HG03442 (cell line): ENCODE data around the gene EXD1.
A peak's percentile ranks its signal among the peaks of the same experiment; 100 is the strongest.
"Not testable (repeated sequence)": the region's sequence is repeated elsewhere in the genome, so short reads cannot be mapped to it uniquely, and the experiment has no call there.

Source experiments
- ATAC-seq: cut with Tn5 transposase; IDR thresholded peaks from one replicate; pipeline ENCODE4 v1.9.1; 2021; ENCODE audit warnings: mild to moderate bottlenecking, moderate library complexity; ENCODE audit not compliant: unreplicated experiment

The EXD1 gene

DNA sequence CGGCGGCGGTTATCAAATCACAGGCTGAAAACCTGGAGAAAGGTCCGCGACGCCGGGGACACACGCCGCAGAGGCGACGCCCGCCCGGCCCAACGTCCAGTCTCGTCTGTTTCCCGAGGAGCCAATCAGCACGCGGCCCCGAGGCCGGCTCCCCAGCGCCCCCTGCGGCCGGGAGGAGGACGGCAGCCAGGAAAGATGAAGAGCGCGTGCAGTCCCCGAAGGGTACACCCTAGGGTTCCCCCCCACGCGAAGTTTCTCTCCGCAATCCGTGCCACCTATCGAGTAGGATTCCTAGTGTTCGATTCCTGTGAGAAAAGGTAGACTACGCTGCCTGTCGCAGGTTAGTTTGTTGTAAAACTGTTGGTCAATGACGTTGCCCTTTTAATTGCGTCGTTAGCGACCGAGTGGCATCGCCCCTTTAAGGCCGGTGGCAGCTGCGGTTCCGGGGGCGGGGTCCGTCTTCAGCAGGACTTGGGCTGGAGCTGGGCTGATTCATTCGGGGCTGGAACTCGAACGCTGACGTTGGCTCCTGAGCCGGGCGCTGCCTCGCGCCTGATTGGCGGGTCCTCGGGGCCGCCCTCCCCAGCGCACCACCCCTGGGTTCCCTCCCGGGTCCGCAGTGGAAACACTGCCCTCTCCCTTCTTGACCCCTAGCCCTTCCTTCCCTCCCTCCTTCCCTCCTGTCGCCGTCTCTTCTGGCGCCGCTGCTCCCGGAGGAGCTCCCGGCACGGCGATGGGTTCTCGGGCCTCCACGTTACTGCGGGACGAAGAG, at the start of gene EXD1, which contains the start of gene CHP1:
Gene EXD1 (minus strand): TSS at position 108 of the 772 bp plus-strand sequence. CDS start 4,182 bp downstream, outside the sequence.
Gene CHP1 (plus strand): TSS at position 619 of the 772 bp plus-strand sequence. CDS start 115 bp downstream, at position 734.
- peak; percentile 92 for ATAC-seq

GRCh38 chr15:41279535-41280283, 49.2 kb upstream of the EXD1 start:
- ATAC-seq, result no peak

DNA sequence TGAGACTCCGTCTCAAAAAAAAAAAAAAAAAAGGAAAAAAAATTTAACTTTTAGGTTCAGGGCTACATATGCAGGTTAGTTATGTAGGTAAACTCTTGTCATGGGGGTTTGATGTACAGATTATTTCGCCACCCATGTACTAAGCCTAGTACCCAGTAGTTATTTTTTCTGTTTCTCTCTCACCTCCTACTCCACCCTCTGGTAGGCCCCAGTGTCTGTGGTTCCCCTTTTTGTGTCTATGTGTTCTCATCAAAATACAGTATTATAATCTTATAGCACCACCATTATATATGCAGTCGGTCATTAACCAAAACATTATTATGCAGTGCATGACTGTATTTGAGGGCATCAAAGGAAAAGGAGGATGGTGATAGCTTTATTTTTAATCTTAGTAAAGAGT, 47.8 kb upstream of the EXD1 start:
- no peak for ATAC-seq

DNA sequence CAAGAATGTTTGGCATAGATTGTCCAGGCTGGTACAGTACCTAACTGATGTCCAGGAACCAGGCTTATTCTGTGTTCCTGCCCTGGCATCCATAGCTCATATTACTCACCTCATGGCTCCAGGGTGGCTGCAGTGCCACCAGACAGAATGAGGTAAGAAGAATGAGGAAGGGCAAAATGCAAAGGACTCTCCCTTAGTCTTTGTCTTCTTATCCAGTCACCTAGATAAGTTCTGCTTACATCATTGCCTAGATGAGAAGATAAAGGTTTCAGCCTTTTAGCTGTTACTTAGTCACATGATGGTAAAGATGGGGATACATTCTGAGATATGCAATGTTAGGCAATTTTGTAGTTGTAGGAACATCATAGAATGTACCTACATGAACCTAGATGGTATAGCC, 46.3 kb upstream of the EXD1 start:
- no peak for ATAC-seq

DNA sequence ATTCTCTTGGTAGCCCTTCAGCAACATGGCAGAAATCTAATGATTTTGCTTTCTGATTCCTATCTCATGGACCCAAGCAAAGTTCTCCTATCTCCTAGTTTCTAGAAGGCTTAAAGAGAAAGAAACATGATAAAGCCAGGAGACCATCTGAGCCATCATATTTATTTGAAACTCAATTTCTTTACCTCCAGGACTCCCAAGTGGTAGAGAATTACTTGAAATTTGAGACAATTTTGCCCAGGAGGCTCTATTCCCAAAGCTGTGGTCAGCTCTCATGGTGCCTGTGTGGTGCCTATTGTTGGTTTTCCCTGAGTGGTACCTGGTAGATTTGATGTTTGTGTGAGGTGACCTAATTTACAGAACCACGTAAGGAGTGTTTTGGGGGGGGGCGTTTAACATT, 39.3 kb upstream of the EXD1 start:
- ATAC-seq, result no peak

DNA sequence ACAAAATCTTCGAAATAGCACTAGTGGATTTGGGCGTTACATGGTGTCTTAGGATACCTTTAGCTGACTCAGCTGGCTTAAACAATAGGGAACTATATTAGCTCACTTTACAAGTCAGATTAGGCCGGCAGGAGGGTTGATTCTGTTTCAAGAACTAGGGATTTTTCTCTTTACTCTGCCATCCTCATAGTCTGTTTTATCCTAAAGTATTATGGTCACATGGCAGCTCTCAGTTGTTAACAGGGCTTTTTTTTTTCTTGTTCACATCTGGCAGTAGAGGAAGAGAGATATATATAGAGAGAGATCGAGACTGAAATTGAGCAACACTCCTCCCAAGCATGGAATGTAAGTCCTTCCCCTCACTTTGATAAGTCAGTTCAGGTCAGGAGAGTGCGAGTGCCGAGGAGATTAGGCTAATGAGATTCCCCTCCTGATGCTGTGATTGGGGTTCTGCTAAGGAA, 33.4 kb upstream of the EXD1 start:
- no peak for ATAC-seq

- no peak for ATAC-seq
Observed at GRCh38 chr15:41262571-41262970, 32.0 kb upstream of the EXD1 start.

DNA sequence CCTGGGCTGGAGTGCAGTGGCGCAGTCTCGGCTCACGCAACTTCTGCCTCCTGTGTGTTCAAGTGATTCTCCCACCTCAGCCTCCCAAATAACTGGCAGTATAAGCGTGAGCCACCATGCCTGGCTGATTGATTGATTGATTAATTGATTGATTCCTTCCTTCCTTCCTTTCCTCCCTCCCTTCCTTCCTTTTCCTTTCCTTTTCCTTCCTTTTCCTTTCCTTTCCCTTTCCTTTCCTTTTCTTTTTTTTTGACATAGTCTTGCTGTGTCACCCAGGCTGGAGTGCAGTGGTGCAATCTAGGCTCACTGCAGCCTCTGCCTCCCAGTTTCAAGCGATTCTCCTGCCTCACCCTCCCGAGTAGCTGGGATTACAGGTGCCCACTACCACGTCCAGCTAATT, 30.4 kb upstream of the EXD1 start:
- ATAC-seq, result not testable (repeated sequence)

- ATAC-seq, result no peak
Observed at GRCh38 chr15:41259546-41260189, 29.1 kb upstream of the EXD1 start.

- no peak for ATAC-seq
Observed at GRCh38 chr15:41258750-41259471, 28.4 kb upstream of the EXD1 start.

DNA sequence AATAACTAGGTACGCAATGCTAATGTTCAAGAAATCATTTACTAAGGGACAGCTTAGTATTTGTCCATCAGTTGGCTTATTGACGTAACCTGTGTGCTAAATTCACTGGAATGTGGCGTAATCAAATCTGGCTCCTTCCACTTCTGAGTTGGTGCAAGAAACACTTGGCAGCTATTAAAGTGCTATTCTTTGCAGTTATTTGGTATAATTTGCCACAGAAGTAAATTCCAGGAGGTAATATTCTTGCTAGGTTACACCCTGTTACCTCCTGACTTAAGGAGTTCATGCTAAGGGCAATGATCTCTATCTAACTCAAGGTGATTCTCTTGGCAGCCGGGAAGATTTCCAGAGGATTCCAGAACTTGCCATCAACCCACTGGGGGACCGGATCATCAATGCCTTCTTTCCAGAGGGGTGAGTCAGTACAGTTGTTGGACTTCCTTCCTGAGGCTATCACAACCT, 26.1 kb upstream of the EXD1 start:
- no peak for ATAC-seq

DNA sequence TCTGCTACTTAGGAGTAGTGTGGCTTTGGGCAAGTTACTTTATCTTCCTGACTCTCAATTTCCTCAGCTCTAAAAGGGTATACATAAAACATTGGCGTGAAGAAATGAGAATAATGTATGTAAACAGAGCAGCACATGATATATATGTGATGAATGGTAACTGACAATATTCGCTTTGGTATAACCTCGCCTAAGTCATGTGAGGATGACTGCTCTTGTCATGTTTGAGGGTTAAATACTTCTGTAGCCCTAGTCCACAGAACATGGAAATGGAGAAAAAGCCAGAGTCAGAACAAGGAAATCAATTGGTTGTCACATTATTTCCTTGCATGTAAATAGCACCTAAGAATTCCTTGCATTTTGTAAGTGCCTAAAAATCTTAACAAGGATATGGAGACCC, 25.5 kb upstream of the EXD1 start:
- no peak for ATAC-seq

- ATAC-seq, result no peak
Observed at GRCh38 chr15:41254560-41254959, 24.0 kb upstream of the EXD1 start.

- ATAC-seq, result no peak
Observed at GRCh38 chr15:41251411-41251810, 20.9 kb upstream of the EXD1 start.

- not testable (repeated sequence) for ATAC-seq
Observed at GRCh38 chr15:41250745-41251144, 20.2 kb upstream of the EXD1 start.

- no peak for ATAC-seq
Observed at GRCh38 chr15:41241221-41241964, 10.8 kb upstream of the EXD1 start.

- ATAC-seq, result no peak
Observed at GRCh38 chr15:41238100-41238499, 7.5 kb upstream of the EXD1 start.

DNA sequence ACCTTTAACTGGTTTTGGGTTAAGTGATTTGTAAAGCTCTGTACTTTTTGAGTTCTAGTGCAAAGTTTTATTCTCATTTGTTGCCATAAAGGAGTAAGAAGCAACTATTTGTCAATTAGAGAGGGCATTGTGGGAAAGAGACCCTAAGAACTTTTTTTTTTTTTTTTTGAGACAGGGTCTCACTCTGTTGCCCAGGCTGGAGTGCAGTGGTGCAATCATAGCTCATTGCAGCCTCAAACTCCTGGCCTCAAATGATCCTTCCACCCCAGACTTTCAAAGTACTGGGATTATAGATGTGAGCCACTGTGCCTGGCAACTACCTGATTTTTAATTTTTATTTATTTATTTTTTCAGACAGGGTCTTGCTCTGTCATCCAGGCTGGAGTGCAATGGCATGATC, 5.4 kb upstream of the EXD1 start:
- ATAC-seq, result no peak

DNA sequence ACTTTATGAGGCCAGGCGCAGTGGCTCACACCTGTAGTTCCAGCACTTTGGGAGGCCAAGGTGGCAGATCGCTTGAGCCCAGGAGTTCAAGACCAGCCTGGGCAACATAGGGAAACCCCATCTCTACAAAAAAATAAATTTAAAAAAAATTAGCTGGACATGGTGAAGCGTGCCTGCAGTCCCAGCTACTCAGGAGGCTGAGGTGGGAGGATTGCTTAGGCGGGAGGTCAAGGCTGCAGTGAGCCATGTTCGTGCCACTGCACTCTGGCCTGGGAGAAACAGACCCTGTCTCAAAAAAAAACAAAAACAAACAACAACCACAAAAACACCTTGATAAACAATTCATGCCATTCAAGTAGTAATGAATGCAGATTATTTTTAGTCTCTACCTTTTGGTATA, 4.7 kb upstream of the EXD1 start:
- ATAC-seq, result not testable (repeated sequence)

GRCh38 chr15:41233367-41233771, 2.8 kb upstream of the EXD1 start:
- no peak for ATAC-seq
